HEK293 (cell line): ENCODE measurements around the gene TRIP4.

Experiments used
- HOXC10 ChIP-seq: sonication (generic); formaldehyde crosslinking; IDR thresholded peaks from 2 replicates; pipeline ENCODE4 v1.8.1; 2023; ENCODE audit warnings: mild to moderate bottlenecking, missing genetic modification reagents
- KLF1 ChIP-seq: fragments of 450-650 bp; formaldehyde crosslinking; IDR thresholded peaks from 2 replicates; pipeline ENCODE4 v1.5.1; 2016; ENCODE audit warnings: missing biosample characterization, missing genetic modification characterization
- KLF8 ChIP-seq: fragments of 450-650 bp; formaldehyde crosslinking; IDR thresholded peaks from 2 replicates; pipeline ENCODE4 v1.5.1; 2016; ENCODE audit warnings: missing biosample characterization, missing genetic modification characterization
- REST ChIP-seq: fragments of 450-650 bp; formaldehyde crosslinking; IDR thresholded peaks from 2 replicates; pipeline ENCODE4 v1.5.1; 2016; ENCODE audit warnings: missing biosample characterization, missing genetic modification characterization
- SALL2 ChIP-seq: fragments of 450-650 bp; formaldehyde crosslinking; IDR thresholded peaks from 2 replicates; pipeline ENCODE4 v1.5.0; 2017; ENCODE audit warnings: missing biosample characterization, mild to moderate bottlenecking, missing genetic modification characterization, borderline replicate concordance
- SP3 ChIP-seq: fragments of 450-650 bp; formaldehyde crosslinking; IDR thresholded peaks from 2 replicates; pipeline ENCODE4 v1.5.1; 2016; ENCODE audit warnings: missing biosample characterization, missing genetic modification characterization
- ZBTB1 ChIP-seq: fragments of 450-650 bp; formaldehyde crosslinking; IDR thresholded peaks from 2 replicates; pipeline ENCODE4 v1.5.1; 2016; ENCODE audit warnings: missing biosample characterization, missing genetic modification characterization
- ZBTB48 ChIP-seq: fragments of 450-650 bp; formaldehyde crosslinking; IDR thresholded peaks from 2 replicates; pipeline ENCODE4 v1.5.1; 2016; ENCODE audit warnings: missing biosample characterization, missing genetic modification characterization
- ZFHX2 ChIP-seq: fragments of 450-650 bp; formaldehyde crosslinking; conservative IDR thresholded peaks from 2 replicates; pipeline ENCODE4 v1.5.1; 2016; ENCODE audit warnings: missing biosample characterization, missing genetic modification characterization
- ZFP41 ChIP-seq: fragments of 450-650 bp; formaldehyde crosslinking; IDR thresholded peaks from 2 replicates; pipeline ENCODE4 v1.5.1; 2016; ENCODE audit warnings: missing biosample characterization, missing genetic modification characterization, borderline replicate concordance
- ZNF132 ChIP-seq: fragments of 450-650 bp; formaldehyde crosslinking; IDR thresholded peaks from 2 replicates; pipeline ENCODE4 v1.5.1; 2017; ENCODE audit warnings: missing biosample characterization, missing genetic modification characterization, borderline replicate concordance
- ZNF138 ChIP-seq: fragments of 450-650 bp; formaldehyde crosslinking; IDR thresholded peaks from 2 replicates; pipeline ENCODE4 v1.5.1; 2016; ENCODE audit warnings: missing biosample characterization, missing genetic modification characterization, borderline replicate concordance
- ZNF140 ChIP-seq: fragments of 450-650 bp; formaldehyde crosslinking; IDR thresholded peaks from 2 replicates; pipeline ENCODE4 v1.5.1; 2016; ENCODE audit warnings: missing biosample characterization, missing genetic modification characterization
- ZNF423 ChIP-seq: fragments of 450-650 bp; formaldehyde crosslinking; IDR thresholded peaks from 2 replicates; pipeline ENCODE4 v1.5.1; 2016; ENCODE audit warnings: missing biosample characterization, missing genetic modification characterization
- ZNF501 ChIP-seq: fragments of 450-650 bp; formaldehyde crosslinking; IDR thresholded peaks from 2 replicates; pipeline ENCODE4 v1.5.1; 2016; ENCODE audit warnings: missing biosample characterization, missing genetic modification characterization
- ZNF510 ChIP-seq: fragments of 450-650 bp; formaldehyde crosslinking; IDR thresholded peaks from 2 replicates; pipeline ENCODE4 v1.5.1; 2018; ENCODE audit warnings: mild to moderate bottlenecking, missing genetic modification characterization, missing biosample characterization; ENCODE audit not compliant: insufficient replicate concordance
- ZNF514 ChIP-seq: fragments of 450-650 bp; formaldehyde crosslinking; IDR thresholded peaks from 2 replicates; pipeline ENCODE4 v1.5.1; 2016; ENCODE audit warnings: missing biosample characterization, missing genetic modification characterization
- ZNF518A ChIP-seq: fragments of 450-650 bp; formaldehyde crosslinking; conservative IDR thresholded peaks from 2 replicates; pipeline ENCODE4 v1.5.1; 2016; ENCODE audit warnings: low read depth, missing biosample characterization, missing genetic modification characterization
- ZNF544 ChIP-seq: fragments of 450-650 bp; formaldehyde crosslinking; IDR thresholded peaks from 2 replicates; pipeline ENCODE4 v1.5.0; 2017; ENCODE audit warnings: missing biosample characterization, missing genetic modification characterization
- ZNF558 ChIP-seq: fragments of 450-650 bp; formaldehyde crosslinking; IDR thresholded peaks from 2 replicates; pipeline ENCODE4 v1.5.1; 2016; ENCODE audit warnings: missing biosample characterization, missing genetic modification characterization
- ZNF658 ChIP-seq: fragments of 450-650 bp; formaldehyde crosslinking; IDR thresholded peaks from 2 replicates; pipeline ENCODE4; 2016; ENCODE audit warnings: missing biosample characterization, missing genetic modification characterization
- ZNF670 ChIP-seq: fragments of 450-650 bp; formaldehyde crosslinking; IDR thresholded peaks from 2 replicates; pipeline ENCODE4 v1.5.1; 2016; ENCODE audit warnings: missing biosample characterization, missing genetic modification characterization, low read depth
- ZNF677 ChIP-seq: fragments of 450-650 bp; IDR thresholded peaks from 2 replicates; pipeline ENCODE4 v1.5.0; 2018; ENCODE audit warnings: missing biosample characterization, mild to moderate bottlenecking, missing genetic modification characterization, moderate library complexity
- ZNF768 ChIP-seq: fragments of 450-650 bp; formaldehyde crosslinking; IDR thresholded peaks from 2 replicates; pipeline ENCODE4 v1.5.1; 2018; ENCODE audit warnings: missing biosample characterization, mild to moderate bottlenecking, missing genetic modification characterization
- ZNF777 ChIP-seq: fragments of 450-650 bp; formaldehyde crosslinking; IDR thresholded peaks from 2 replicates; pipeline ENCODE4 v1.5.1; 2017; ENCODE audit warnings: missing biosample characterization, missing genetic modification characterization, borderline replicate concordance
- ZXDB ChIP-seq: fragments of 450-650 bp; formaldehyde crosslinking; IDR thresholded peaks from 2 replicates; pipeline ENCODE4 v1.5.1; 2016; ENCODE audit warnings: missing biosample characterization, missing genetic modification characterization
- TF ChIP-seq, protein P1 (sequence below): fragments of 450-650 bp; formaldehyde crosslinking; IDR thresholded peaks from 2 replicates; pipeline ENCODE4 v1.5.1; 2016; ENCODE audit warnings: missing biosample characterization, missing genetic modification characterization

The TRIP4 gene

GRCh38 chr15:64387562-64388168 lies at the start of gene TRIP4 (continued):
- TF ChIP-seq ZNF138 (tag by site-specific recombination) = no peak
- TF ChIP-seq ZFHX2 (tag by site-specific recombination) = peak; percentile 89
- TF ChIP-seq REST (tag by site-specific recombination) = no peak
- TF ChIP-seq, protein P1, sequence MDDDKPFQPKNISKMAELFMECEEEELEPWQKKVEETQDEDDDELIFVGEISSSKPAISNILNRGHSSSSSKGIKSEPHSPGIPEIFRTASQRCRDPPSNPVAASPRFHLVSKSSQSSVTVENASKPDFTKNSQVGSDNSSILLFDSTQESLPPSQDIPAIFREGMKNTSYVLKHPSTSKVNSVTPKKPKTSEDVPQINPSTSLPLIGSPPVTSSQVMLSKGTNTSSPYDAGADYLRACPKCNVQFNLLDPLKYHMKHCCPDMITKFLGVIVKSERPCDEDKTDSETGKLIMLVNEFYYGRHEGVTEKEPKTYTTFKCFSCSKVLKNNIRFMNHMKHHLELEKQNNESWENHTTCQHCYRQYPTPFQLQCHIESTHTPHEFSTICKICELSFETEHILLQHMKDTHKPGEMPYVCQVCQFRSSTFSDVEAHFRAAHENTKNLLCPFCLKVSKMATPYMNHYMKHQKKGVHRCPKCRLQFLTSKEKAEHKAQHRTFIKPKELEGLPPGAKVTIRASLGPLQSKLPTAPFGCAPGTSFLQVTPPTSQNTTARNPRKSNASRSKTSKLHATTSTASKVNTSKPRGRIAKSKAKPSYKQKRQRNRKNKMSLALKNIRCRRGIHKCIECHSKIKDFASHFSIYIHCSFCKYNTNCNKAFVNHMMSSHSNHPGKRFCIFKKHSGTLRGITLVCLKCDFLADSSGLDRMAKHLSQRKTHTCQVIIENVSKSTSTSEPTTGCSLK (tag by site-specific recombination) = no peak
- peak; percentile 94 for TF ChIP-seq SP3 (tag by site-specific recombination)
- no peak for TF ChIP-seq ZNF140 (tag by site-specific recombination)
- TF ChIP-seq ZBTB1 (tag by site-specific recombination) = 0 out of 2 replicates have a peak, but pooled peaks have one; percentile 60
- TF ChIP-seq ZBTB48 (tag by site-specific recombination) = peak; percentile 73; the same call in 1 of the 2 replicates
- peak; percentile 98 for TF ChIP-seq KLF8 (tag by site-specific recombination)
- TF ChIP-seq ZNF558 (tag by site-specific recombination) = peak; percentile 68; the same call in 1 of the 2 replicates
- no peak for TF ChIP-seq ZNF544 (tag by site-specific recombination)
- TF ChIP-seq ZNF768 (tag by site-specific recombination) = no peak
- no peak; the same call in 1 of the 2 replicates for TF ChIP-seq ZNF423
- TF ChIP-seq HOXC10 (CRISPR knock-in tag) = no peak
- TF ChIP-seq ZNF658 (tag by site-specific recombination) = no peak
- TF ChIP-seq ZNF132 (tag by site-specific recombination) = no peak
- peak; percentile 91; the same call in 1 of the 2 replicates for TF ChIP-seq SALL2 (tag by site-specific recombination)
- TF ChIP-seq ZNF501 (tag by site-specific recombination) = peak; percentile 98
- TF ChIP-seq ZNF514 (tag by site-specific recombination) = no peak
- no peak for TF ChIP-seq ZNF677 (tag by site-specific recombination)
- peak; percentile 92 for TF ChIP-seq KLF1 (tag by site-specific recombination)
- peak; percentile 82 for TF ChIP-seq ZNF518A (tag by site-specific recombination)
- TF ChIP-seq ZFP41 (tag by site-specific recombination) = 0 out of 2 replicates have a peak, but pooled peaks have one; percentile 64
- peak; percentile 98 for TF ChIP-seq ZXDB
- TF ChIP-seq ZNF510 (tag by site-specific recombination) = no peak
- no peak for TF ChIP-seq ZNF670 (tag by site-specific recombination)
- TF ChIP-seq ZNF777 (tag by site-specific recombination) = no peak
